Sigmoid colon (tissue), 4 donors: ENCODE results near the gene NECTIN1.

Experiments used
- EP300 ChIP-seq, 4 donors: sonication (generic); formaldehyde crosslinking; IDR thresholded peaks; one replicate each; pipeline ENCODE4 v1.6.1; 2017; ENCODE audit warnings: antibody characterized with exemption in 4 of 4
- POLR2A ChIP-seq, 2 donors: fragments of 450-650 bp; IDR thresholded peaks; one replicate each; pipeline ENCODE4 v1.6.1; 2016; ENCODE audit warnings: antibody characterized with exemption in 2 of 2, mild to moderate bottlenecking in 2 of 2, moderate library complexity in 2 of 2
- TF ChIP-seq, protein P1 (sequence below), 4 experiments: fragments of 450-650 bp in 3 of 4; fragments of 200-600 bp in 1 of 4; IDR thresholded peaks; one replicate each; pipeline ENCODE4 v1.5.1; 2016 to 2019; ENCODE audit warnings: antibody characterized with exemption in 4 of 4, mild to moderate bottlenecking in 3 of 4, moderate library complexity in 2 of 4

DNA sequence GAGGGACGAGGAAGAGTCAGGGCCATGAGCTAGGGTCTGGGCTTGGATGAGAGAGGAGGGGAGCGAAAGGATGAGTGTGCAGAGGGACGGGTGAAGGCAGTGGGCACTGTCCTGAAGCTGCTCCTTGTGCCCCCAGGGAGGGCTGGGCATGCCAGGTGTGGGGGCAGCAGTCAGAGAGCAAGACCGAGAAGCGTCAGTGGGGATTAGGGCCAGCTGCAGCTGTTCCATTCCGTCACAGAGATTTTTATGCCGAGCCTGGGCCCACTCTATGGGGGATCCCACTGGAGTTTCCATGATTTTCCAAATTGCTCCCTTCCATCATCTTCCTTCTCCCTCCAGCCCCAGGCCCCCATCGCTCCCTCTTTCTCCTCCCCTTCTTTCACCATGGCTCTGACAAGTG, 93.2 kb downstream of the NECTIN1 start:
- TF ChIP-seq, protein P1, sequence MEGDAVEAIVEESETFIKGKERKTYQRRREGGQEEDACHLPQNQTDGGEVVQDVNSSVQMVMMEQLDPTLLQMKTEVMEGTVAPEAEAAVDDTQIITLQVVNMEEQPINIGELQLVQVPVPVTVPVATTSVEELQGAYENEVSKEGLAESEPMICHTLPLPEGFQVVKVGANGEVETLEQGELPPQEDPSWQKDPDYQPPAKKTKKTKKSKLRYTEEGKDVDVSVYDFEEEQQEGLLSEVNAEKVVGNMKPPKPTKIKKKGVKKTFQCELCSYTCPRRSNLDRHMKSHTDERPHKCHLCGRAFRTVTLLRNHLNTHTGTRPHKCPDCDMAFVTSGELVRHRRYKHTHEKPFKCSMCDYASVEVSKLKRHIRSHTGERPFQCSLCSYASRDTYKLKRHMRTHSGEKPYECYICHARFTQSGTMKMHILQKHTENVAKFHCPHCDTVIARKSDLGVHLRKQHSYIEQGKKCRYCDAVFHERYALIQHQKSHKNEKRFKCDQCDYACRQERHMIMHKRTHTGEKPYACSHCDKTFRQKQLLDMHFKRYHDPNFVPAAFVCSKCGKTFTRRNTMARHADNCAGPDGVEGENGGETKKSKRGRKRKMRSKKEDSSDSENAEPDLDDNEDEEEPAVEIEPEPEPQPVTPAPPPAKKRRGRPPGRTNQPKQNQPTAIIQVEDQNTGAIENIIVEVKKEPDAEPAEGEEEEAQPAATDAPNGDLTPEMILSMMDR (IDR thresholded peaks at IDR 0.05), result no peak
- TF ChIP-seq POLR2A (IDR thresholded peaks at IDR 0.05) (no peak), EP300 (IDR thresholded peaks at IDR 0.05) (no peak)
